Cardiac muscle cell (in vitro differentiated cells and primary cell): ENCODE results near the gene SCGB3A2. TPM values are rescaled to one million over a fixed set of nuclear protein-coding genes. Genes with fewer than 3 reads are reported as not detected.

ENCODE experiments used
- DNase-seq, 2 donors: peaks; one replicate each; pipeline versions ENCODE4 v3.0.0 to v3.0.0-alpha.2; 2010 to 2017; ENCODE audit warnings: low read depth in 1 of 2, low spot score in 1 of 2
- H3K27ac ChIP-seq: fragments of 200-600 bp; sonication (generic); 2 replicates; pipeline ENCODE4 v1.5.1; 2016
- H3K27me3 ChIP-seq: fragments of 200-600 bp; sonication (generic); 2 replicates; pipeline ENCODE4 v1.6.0; 2016; ENCODE audit warnings: control low read depth
- H3K36me3 ChIP-seq: fragments of 200-600 bp; sonication (generic); 2 replicates; pipeline ENCODE4 v1.5.1; 2016; ENCODE audit warnings: control low read depth
- H3K4me1 ChIP-seq: fragments of 200-600 bp; sonication (generic); 2 replicates; pipeline ENCODE4 v1.8.1; 2017; ENCODE audit warnings: low read depth, mild to moderate bottlenecking, mixed run types
- H3K4me3 ChIP-seq: fragments of 200-600 bp; sonication (generic); 2 replicates; pipeline ENCODE4 v1.5.1; 2016; ENCODE audit warnings: mild to moderate bottlenecking
- H3K9me3 ChIP-seq: fragments of 200-600 bp; sonication (generic); 2 replicates; pipeline ENCODE4 v1.5.1; 2017; ENCODE audit warnings: low read depth, mild to moderate bottlenecking, control low read depth
- CTCF ChIP-seq: IDR thresholded peaks from 2 replicates; pipeline ENCODE4 v1.5.1; 2012; ENCODE audit warnings: low read depth, mild to moderate bottlenecking, low read length
- polyA plus RNA-seq: library from polyadenylated mRNA; unstranded; fragments of >200 nt; fragmentation: Nextera tagmentation; extraction: Ambion mirVana; gene quantifications from 2 replicates; pipeline ENCODE4 v1.2.1, GENCODE V29; 2016
- total RNA-seq: library from RNA; depleted of rRNA; stranded (reverse); fragments of >200 nt; gene quantifications from 2 replicates; pipeline ENCODE4 v1.2.3, GENCODE V29; 2016

SCGB3A2 gene
- total and polyA plus RNA-seq, 2 experiments from 2014 or later, result 0.37 TPM; not detected in 1

GRCh38 chr5:147856801-147857200 is 21.7 kb upstream of the SCGB3A2 start:
- Histone ChIP-seq H3K4me1 (peaks cover 8% of the 10 kb centered on the region), H3K4me3 (no peak overlapping the region), H3K27me3 (no peaks in the 10 kb centered on the region), H3K27ac (no peak overlapping the region), H3K36me3 (no peaks in the 10 kb centered on the region), H3K9me3 (no peaks in the 10 kb centered on the region)
- TF ChIP-seq CTCF, result no peak
- no peak for DNase-seq

- Histone ChIP-seq H3K4me3 (no peak overlapping the region), H3K27me3 (no peaks in the 10 kb centered on the region), H3K36me3 (no peaks in the 10 kb centered on the region), H3K4me1 (peaks cover 8% of the 10 kb centered on the region), H3K9me3 (no peaks in the 10 kb centered on the region), H3K27ac (no peak overlapping the region)
- TF ChIP-seq CTCF, result peak; percentile 89
- DNase-seq, result peak; percentile 71 to 76
Measured at GRCh38 chr5:147857302-147858129, 21.0 kb upstream of the SCGB3A2 start.

DNA sequence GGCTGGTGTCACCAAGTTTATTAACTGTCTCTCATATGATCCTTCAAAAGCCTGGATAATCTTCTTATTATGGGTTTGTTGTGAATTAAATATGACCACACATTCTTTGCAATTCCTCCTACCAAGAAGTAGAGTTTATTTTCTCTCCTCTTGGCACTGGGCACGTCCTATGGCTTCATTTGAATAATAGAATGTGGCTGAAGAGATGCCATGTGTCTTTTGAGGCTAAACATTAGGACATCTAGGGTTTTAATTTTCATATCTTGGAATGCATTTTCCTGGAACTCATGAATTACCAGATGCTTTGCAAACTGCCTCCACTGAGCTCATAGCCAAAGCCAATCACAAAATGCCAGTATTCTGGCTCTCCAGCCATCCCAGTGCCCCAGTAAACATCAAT is 19.9 kb upstream of the SCGB3A2 start:
- no peak for DNase-seq
- Histone ChIP-seq H3K36me3 (no peaks in the 10 kb centered on the region), H3K27me3 (no peaks in the 10 kb centered on the region), H3K27ac (no peak overlapping the region), H3K4me1 (peaks cover 8% of the 10 kb centered on the region), H3K4me3 (no peak overlapping the region), H3K9me3 (no peaks in the 10 kb centered on the region)
- no peak for TF ChIP-seq CTCF

GRCh38 chr5:147859962-147860640 is 18.4 kb upstream of the SCGB3A2 start:
- no peak overlapping the region for H3K27ac ChIP-seq
- no peak overlapping the region for H3K4me3 ChIP-seq
- no peak for DNase-seq
- no peaks in the 10 kb centered on the region for H3K27me3 ChIP-seq
- no peak for TF ChIP-seq CTCF
- peaks cover 8% of the 10 kb centered on the region for H3K4me1 ChIP-seq
- H3K36me3 ChIP-seq, result no peaks in the 10 kb centered on the region
- H3K9me3 ChIP-seq, result no peaks in the 10 kb centered on the region

- H3K4me3 ChIP-seq, result no peak overlapping the region
- peaks cover 8% of the 10 kb centered on the region for H3K4me1 ChIP-seq
- H3K9me3 ChIP-seq, result no peaks in the 10 kb centered on the region
- no peak for TF ChIP-seq CTCF
- no peak for DNase-seq
- H3K27me3 ChIP-seq, result no peaks in the 10 kb centered on the region
- H3K36me3 ChIP-seq, result no peaks in the 10 kb centered on the region
- no peak overlapping the region for H3K27ac ChIP-seq
Measured at GRCh38 chr5:147860641-147861025, 17.9 kb upstream of the SCGB3A2 start.
